GM10847 (cell line): Measurements from ENCODE around the gene RECK.

Source experiments
- POLR2A ChIP-seq: IDR thresholded peaks from 2 replicates; pipeline ENCODE4 v1.6.1; 2011; ENCODE audit not compliant: insufficient read length; ENCODE audit errors: extremely low read depth

Gene RECK, protein sequence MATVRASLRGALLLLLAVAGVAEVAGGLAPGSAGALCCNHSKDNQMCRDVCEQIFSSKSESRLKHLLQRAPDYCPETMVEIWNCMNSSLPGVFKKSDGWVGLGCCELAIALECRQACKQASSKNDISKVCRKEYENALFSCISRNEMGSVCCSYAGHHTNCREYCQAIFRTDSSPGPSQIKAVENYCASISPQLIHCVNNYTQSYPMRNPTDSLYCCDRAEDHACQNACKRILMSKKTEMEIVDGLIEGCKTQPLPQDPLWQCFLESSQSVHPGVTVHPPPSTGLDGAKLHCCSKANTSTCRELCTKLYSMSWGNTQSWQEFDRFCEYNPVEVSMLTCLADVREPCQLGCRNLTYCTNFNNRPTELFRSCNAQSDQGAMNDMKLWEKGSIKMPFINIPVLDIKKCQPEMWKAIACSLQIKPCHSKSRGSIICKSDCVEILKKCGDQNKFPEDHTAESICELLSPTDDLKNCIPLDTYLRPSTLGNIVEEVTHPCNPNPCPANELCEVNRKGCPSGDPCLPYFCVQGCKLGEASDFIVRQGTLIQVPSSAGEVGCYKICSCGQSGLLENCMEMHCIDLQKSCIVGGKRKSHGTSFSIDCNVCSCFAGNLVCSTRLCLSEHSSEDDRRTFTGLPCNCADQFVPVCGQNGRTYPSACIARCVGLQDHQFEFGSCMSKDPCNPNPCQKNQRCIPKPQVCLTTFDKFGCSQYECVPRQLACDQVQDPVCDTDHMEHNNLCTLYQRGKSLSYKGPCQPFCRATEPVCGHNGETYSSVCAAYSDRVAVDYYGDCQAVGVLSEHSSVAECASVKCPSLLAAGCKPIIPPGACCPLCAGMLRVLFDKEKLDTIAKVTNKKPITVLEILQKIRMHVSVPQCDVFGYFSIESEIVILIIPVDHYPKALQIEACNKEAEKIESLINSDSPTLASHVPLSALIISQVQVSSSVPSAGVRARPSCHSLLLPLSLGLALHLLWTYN

DNA sequence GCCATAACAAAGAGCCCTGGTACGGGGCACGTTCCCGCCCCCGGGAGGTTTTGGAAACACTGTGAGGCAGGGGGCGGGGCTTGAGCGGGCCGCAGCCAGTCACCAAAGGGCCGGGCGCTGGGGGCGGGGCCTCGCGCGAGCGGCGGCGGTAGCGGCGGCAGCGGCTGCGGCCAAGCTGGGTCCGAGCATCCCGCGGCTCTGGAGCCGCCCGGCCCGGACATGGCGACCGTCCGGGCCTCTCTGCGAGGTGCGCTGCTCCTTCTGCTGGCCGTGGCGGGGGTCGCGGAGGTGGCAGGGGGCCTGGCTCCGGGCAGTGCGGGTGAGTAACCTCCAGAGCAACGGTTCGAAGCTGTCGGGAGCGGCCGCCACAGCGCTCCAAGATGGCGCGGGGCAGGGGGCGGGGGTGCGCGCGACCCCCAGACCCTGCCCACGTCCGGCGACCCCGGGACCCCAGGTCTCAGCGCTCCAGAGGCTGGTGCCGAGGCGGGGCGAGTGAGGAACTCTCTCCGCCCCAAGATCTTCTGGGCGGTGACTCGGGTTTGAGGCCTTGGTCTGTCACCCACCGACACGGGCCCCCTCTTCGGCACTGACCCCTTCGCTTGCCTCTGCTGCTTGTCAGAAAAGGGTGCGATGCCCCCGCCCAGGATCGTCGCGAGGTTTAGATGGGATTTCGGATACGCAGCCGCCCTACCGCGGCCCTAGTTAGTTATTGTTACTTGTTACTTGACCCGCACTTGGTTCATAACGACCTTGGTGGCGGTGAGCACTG lies at the start of gene RECK:
RECK (plus strand) TSS at position 134 of the 769 bp plus-strand sequence; CDS start at position 220, 86 bp downstream.
- TF ChIP-seq POLR2A = no peak

DNA sequence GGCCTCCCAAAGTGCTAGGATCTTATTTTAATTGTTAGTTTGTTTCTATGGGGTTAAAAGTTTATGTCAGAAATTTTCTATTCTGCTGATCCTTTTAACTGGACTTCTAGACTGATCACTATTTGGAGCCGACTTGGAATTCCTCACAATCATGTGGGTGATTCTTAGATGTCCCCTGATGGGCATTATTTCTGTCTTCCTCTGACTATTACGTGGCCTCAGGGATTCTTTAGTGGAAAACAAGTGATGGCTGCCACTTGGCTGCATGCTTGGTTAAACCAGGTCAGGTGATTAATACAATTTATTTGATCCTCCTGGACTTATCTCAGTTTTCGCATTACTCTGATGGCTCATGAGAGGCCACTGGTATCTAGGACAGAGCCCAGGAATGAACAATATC lies 46.6 kb upstream of the RECK start:
- TF ChIP-seq POLR2A = no peak

DNA sequence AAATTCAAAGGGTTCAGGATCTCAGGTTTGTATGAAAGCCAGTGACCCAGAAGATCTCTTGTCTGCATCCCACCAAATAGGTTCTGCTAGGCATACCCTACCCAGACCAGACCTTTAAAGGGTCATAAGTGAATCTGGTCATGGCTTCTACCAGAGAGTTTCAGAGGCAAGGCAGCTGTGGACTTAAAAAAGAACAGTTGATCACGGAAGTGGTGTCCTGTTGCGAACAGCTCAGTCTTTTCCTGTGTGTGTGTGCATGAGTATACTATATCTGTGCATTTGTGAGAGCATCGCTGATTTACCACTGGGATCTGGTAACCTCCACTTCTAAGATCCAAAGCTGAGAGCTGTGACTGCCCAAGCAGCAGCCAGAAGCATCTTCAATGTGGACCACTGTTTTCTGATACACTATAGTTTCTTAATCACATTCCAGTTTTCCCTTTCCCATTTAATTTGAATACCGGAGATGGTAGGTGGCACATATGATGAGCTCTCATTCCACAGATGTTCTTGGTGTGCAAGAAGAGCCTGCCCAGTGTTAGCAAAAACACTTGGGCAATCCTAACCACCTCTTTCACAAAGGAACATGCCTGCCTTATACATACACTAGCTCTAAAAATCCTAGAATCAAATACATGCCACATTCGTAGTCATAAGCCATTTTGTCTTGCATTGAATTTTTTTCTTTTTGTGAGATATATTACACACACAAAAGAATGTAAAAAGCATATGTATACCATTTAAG lies 42.6 kb upstream of the RECK start:
- TF ChIP-seq POLR2A = no peak

DNA sequence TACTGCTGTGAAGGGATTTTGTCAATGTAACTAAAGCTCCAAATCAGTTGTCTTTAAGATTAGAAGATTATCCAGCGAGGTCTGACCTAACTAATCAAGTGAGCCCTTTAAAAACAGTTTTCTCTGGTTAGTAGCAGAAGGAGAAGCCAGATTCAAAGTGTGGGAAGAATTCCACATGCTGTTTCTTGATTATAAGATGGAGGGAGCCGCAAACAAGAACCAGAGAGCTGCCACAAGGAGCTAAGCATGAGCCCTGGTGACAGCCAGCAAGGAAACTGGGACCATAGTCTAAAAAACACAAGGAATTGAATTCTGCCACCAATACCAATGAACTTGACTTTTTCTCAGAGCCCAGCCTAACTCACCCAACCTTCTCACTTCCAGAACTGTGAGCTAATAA lies 41.8 kb upstream of the RECK start:
- no peak for TF ChIP-seq POLR2A

DNA sequence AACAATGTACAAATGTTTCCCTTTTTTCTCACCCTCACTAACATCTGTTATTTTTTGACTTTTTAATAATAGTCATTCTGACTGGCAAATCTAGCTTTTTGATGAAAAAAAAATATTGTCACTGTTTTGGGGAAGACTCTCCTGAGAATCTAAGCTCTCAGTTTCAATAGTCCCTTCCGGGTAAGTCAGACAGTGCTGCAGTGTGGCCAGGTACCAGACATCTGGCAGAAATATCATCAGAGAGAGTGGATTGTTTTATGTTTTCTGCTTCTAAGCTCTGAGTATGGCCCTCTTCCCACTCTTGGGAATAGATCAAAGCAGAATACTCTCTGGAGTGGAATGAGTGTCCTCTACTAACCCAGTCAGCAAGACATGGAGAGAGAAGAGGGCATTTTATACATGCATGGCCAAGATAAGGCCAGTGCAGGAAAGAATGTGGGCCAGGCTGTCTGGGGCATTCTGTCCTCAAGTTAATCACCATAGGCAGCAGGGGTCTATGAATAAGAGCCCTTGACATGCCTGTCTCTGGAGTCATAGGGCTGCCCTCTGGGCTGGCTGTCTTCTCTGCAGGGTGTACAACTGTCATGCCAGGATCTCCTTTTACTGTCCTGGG lies 40.2 kb upstream of the RECK start:
- TF ChIP-seq POLR2A = no peak

DNA sequence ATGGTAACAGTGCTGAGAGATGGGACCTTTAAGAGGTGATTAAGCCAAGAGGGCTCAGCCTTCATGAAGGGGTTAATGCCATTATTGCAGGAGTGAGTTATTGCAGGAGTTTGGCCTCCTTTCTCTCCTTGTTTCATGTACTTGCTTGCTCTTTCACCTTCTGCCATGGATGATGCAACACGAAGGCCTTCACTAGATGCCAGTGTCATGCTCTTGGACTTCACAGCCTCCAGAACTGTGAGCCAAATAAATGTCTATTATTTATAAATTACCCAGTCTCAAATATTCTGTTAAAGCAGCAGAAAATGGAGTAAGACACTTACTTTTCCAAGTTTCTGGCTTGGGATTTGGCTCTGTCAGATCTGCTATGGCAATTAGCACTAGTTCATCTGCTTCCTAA lies 38.4 kb upstream of the RECK start:
- no peak for TF ChIP-seq POLR2A

DNA sequence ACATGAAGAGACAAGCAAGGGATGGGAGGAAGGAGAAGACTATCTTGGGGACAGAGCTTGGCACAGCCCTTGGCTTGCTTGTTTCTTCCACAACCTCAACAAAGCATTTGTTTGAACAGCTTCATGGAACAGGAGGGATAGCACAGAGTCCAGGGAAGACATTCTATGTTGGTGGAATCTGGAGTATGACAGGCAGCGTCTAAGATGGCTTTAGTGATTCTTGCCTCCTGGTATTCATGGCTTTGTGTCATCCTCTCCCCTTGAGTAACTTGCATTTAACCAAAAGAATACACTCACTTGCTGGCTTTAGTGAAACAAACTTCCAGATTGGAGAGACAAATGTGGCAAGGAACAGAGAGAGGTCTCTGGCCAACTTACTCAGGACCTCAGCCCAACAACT lies 30.8 kb upstream of the RECK start:
- TF ChIP-seq POLR2A = no peak

DNA sequence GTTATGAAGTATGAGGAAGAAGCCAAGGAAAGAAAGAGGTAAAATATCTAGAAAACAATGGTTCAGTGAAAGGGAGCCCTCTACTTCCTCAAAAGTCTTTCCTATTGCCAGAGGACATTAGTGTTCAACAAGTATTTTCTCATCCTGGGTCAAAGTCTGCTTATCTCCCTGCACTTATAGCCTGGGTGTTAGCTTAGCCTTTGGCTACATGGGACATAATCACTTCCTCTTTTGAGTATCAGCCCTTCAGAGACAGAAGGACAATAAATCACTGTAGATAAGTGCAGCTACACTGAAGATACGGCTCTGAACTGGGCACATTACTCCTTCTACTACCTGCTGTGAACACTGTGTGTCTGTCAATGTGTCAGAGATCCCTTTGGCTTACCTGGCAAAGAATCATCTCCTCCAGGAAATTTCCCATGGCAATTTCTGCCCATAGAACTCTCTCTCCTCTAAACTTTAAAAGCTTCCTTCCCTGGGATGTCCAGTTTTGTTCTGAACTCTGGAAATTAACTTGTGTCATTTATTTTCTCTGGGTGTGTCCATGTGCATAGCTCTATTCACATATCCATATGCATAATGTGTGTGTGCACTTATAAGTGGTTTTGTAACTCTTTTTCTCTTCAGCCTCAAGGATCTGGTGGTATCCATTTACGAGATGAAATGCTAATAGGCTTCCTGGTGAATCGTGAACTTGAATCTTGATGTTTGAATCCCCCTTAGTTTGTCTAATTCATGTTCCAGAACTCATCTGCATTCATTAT lies 30.0 kb upstream of the RECK start:
- no peak for TF ChIP-seq POLR2A

DNA sequence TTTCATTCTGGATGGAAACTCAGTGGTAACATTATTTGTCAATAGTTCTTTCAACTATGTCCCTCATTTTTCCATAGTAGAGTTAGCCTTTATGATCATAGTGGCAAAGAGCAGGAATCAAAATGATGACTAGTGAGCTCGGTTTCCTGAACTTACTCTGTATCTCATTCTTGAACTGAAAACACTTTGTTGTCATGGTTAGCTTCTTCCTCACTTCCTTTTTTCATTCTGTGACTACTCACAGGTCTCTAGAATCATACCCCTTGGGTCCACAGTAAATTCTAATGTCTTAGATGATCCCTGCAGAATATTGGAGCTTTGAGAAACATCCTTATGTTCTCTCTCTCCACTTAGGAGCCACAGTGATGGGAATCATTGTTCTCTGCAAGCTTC lies 29.4 kb upstream of the RECK start:
- no peak for TF ChIP-seq POLR2A

DNA sequence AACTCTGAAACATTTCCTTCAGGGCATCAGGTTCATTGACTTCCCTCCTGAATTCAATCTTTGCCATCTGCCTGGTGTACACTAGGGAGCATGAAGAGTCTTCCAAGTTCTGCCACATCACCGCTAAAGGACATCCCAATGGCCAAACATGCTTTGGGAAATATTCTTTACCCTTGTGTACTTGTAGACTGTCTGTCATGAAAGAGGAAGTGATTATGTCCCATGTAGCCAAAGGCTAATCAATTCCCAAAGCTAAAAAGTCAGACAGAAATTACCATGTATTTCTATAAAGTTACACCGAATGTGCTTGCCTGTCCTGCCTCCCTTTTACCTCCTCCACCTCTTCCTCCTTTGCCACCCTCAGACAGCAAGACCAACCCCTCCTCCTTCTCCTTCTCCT lies 28.9 kb upstream of the RECK start:
- TF ChIP-seq POLR2A = no peak

DNA sequence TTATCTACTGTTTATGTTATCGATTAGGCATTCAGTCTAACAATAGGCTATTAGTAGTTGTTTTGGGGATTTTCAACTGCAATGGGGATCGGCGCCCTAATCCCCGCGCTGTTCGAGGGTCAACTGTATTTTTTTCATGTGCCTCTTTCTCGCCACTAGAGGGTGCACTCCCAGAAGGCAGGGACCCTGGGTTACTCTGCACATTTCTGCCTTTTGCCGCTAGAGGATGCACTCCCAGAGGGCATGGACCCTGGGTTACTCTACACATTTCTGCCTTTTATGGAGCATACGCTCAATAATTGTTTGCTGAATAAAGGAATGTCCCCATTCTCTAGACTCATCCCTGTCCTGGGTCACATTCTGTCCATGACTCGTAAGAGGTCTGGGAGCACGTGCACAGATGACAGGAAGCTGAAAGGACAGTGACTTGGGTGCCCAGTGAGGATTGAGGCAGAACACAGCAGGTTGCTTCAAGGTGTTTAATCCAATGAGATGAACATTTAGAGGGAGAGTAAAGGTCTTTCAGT lies 27.9 kb upstream of the RECK start:
- no peak for TF ChIP-seq POLR2A

DNA sequence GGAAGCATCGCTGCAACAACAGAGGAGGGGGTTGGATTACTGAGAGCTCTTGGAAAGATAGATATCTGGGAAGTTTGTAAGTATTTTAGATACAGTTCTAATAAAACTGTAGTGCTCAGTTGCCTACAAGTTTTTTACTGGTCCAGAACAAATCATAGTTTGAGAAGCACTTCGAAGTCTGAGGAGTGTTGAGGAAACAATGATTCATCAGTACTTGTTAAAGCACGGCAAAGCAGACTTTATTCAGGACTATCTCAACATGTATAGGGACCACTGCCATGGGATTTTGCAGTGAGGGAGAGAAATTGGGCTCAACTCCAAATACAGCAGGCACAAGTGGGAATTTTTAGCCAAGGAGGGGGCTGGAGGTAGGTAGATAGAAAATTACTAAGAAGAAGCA lies 25.3 kb upstream of the RECK start:
- TF ChIP-seq POLR2A = no peak

DNA sequence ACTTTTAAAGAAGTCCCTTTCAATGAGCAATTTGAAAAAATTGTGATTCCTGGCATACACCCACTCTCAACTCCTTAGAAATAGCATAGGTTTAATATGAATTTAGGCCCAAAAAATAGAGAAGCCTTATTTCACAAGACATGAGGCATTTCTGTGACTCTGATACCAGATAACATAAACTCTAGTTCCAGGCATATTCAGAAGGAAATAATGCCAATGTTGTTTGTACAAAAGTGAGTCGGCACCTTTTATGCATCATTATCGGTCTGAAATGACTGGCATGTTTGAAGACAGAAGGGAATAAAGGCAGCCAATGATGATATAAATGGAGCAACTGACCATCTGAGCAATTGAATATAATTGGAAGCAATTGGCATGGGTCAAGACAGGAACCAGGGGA lies 19.4 kb upstream of the RECK start:
- no peak for TF ChIP-seq POLR2A
